Activated T-cell treated with anti-CD3 and anti-CD28 coated beads, Interleukin-2, amount 50 U/mL, for 72 hours (primary cell): ENCODE data around the gene PPARA. TPM values are rescaled to one million over a fixed set of nuclear protein-coding genes. Genes with fewer than 3 reads are reported as not detected.

Source experiments
- ATAC-seq, 2 donors: fragments of 150-1000 bp; cut with Tn5 transposase; replicated peaks in 1 of 2; 2 replicates each; pipeline ENCODE4 v1.10.0; 2021; ENCODE audit warnings: moderate library complexity in 2 of 2, mild to moderate bottlenecking in 1 of 2
- DNase-seq, 2 donors: peaks; one replicate each; pipeline ENCODE4 v3.0.0; 2021 to 2022; ENCODE audit warnings: mixed read lengths in 1 of 2
- H3K27ac Mint-ChIP-seq: one replicate; pipeline ENCODE4 v1.8.0; 2022; ENCODE audit warnings: mild to moderate bottlenecking, moderate library complexity, mixed read lengths
- H3K27me3 Mint-ChIP-seq: one replicate; pipeline ENCODE4 v1.8.0; 2022; ENCODE audit warnings: low read depth, mixed read lengths
- H3K36me3 Mint-ChIP-seq, 2 donors: one replicate each; pipeline ENCODE4 v1.8.0; 2022; ENCODE audit warnings: mixed read lengths in 2 of 2, mild to moderate bottlenecking in 1 of 2; ENCODE audit not compliant: insufficient read depth in 2 of 2
- H3K4me1 Mint-ChIP-seq: one replicate; pipeline ENCODE4 v1.8.0; 2022; ENCODE audit warnings: low read depth, mixed read lengths
- H3K4me3 Mint-ChIP-seq, 2 donors: one replicate each; pipeline ENCODE4 v1.8.0; 2022; ENCODE audit warnings: mild to moderate bottlenecking in 2 of 2, mixed read lengths in 2 of 2, moderate library complexity in 2 of 2
- H3K9me3 Mint-ChIP-seq, 2 donors: one replicate each; pipeline ENCODE4 v1.8.0; 2022; ENCODE audit warnings: mixed read lengths in 2 of 2
- total RNA-seq, 2 donors: library from RNA; stranded (reverse); gene quantifications; one replicate each; pipeline ENCODE4 v1.2.3, GENCODE V29; 2022

Gene PPARA
- total RNA-seq, 2 donors from 2014 or later: 14.8 to 16.6 TPM

DNA sequence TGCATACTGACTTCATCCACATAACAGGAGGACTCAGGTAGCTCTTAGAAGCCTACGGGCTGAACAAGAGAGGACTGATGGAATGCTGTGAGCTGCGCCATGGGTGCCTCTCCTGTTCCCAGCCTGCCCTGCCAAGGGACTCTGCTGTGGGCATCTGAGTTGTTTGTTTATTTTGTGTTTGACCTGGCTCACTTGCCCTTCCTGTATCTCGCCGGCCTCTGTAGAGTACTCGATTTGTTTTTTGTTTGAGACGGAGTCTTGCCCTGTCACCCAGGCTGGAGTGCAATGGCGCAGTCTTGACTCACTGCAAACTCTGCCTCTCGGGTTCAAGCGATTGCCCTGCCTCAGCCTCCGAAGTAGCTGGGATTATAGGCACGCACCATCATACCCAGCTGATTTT, 119.2 kb downstream of the PPARA start:
- H3K27ac Mint-ChIP-seq: no peak overlapping the region
- peaks cover 10 to 11% of the 10 kb centered on the region in 2 donors for H3K36me3 Mint-ChIP-seq
- ATAC-seq (no peak), DNase-seq (no peak)
- peak overlapping the region; percentile 24 to 96 for H3K4me3 Mint-ChIP-seq
- H3K4me1 Mint-ChIP-seq: peaks cover 11% of the 10 kb centered on the region
- H3K27me3 Mint-ChIP-seq: peaks cover 28% of the 10 kb centered on the region
- H3K9me3 Mint-ChIP-seq: peaks cover 1 to 2% of the 10 kb centered on the region in 2 donors

GRCh38 chr22:46272196-46272595, 121.9 kb downstream of the PPARA start:
- Mint-ChIP-seq H3K4me3 (no peak overlapping the region), H3K27ac (no peak overlapping the region)

DNA sequence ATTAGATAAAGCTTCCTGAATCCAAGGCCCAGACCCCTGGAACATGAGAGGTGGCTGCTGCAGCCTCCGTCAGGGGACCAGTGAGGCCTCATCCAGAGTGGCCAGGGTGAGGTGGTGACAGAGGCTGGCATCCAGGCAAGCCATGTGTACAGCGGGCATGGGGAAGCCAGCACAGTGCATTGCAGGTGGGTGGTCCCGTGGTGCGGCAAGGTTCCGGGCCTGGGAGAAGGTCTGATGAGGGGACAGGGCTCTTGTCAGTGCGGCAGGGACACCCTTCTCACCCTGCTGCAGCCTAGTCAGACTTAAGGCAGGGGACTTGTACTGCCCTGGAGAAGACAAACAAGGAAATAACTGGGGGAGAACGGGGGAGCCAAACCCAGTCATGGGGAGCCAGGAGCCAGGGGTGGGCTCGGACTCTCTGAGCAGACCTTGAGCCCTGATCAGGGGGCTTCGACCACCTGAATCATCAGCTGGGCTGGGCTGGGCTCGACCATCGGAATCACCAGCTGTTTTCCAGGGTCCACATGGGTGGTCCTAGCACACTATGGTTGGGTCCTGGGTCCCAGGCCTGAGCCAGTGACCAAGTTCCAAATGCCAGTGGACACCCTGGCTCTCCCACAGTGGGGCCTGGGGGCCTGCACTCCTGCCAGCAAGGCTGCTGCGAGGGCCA, 122.6 kb downstream of the PPARA start:
- no peaks in the 10 kb centered on the region for H3K9me3 Mint-ChIP-seq
- H3K4me1 Mint-ChIP-seq: peaks cover 5% of the 10 kb centered on the region
- H3K36me3 Mint-ChIP-seq: peaks cover 3% of the 10 kb centered on the region in 2 donors
- H3K27me3 Mint-ChIP-seq: no peaks in the 10 kb centered on the region
- H3K4me3 Mint-ChIP-seq: no peak overlapping the region
- DNase-seq (no peak), ATAC-seq (no peak)
- no peak overlapping the region for H3K27ac Mint-ChIP-seq

More at GRCh38 chr22:46272196-46272595, 121.9 kb downstream of the PPARA start:
- Mint-ChIP-seq H3K36me3 (peaks cover 3% of the 10 kb centered on the region in 2 donors), H3K27me3 (peaks cover 5% of the 10 kb centered on the region), H3K9me3 (no peaks in the 10 kb centered on the region), H3K4me1 (peaks cover 8% of the 10 kb centered on the region)
- no peak for DNase-seq
- no peak for ATAC-seq

DNA sequence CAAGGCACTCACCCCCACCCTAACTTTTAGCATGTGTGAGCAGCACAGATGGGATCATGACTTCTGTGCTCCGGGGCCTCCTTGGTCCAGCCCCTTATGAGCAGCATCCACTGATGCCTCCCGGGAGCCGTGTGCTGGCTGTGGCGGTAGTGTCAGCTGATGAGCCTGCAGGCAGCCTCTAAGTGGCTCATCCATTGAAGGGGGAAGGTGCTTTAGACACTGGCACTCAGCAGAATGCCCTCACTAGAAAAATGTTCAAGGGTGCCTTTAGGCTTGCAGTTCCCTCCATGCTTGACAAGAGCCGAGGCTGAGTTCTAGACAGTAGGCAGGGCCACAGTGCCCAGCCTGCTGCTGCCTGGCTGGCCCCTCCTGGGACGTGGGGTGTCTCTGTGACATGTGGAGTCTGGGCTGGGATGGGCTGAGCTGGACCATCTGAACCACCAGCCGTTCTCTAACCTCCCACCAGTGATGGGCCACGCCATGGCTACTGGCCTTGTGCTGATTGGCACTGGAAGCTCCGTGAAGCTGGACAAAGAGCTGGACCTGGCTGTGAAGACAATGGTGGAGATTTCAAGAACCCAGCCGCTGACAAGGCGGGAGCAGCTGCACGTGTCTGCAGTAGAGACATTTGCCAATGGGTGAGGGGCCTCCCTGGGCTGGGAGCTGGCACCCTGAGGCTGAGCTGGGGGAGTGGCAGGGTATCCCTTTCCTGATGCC, 123.3 kb downstream of the PPARA start:
- Mint-ChIP-seq H3K27me3 (no peaks in the 10 kb centered on the region), H3K4me3 (no peak overlapping the region), H3K36me3 (peaks cover 3% of the 10 kb centered on the region in 2 donors), H3K4me1 (no peaks in the 10 kb centered on the region), H3K27ac (no peak overlapping the region), H3K9me3 (no peaks in the 10 kb centered on the region)
- no peak for ATAC-seq
- no peak for DNase-seq

DNA sequence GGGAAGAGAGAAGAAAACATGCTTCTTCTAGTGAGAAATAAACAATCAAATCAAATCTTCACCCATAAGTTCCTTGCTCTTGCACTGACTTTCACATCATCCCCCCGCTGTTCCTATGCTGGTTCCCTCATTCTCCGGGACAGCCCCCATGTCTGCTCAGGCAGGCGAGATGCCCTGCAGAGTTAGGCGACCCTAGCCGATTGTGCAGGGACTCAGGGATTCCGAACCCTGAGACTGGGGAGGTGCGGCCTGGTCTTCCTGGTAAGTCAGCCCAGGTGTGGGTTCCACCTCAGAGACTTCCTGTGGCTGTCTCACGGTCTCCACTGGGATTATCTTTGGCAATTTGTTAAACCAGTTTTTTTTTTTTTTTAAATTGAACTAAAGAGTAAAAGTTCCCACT, 124.1 kb downstream of the PPARA start:
- no peak for DNase-seq
- Mint-ChIP-seq H3K27me3 (no peaks in the 10 kb centered on the region), H3K36me3 (peaks cover 3% of the 10 kb centered on the region in 2 donors), H3K4me1 (no peaks in the 10 kb centered on the region), H3K4me3 (no peak overlapping the region), H3K27ac (no peak overlapping the region), H3K9me3 (no peaks in the 10 kb centered on the region)
- no peak for ATAC-seq

DNA sequence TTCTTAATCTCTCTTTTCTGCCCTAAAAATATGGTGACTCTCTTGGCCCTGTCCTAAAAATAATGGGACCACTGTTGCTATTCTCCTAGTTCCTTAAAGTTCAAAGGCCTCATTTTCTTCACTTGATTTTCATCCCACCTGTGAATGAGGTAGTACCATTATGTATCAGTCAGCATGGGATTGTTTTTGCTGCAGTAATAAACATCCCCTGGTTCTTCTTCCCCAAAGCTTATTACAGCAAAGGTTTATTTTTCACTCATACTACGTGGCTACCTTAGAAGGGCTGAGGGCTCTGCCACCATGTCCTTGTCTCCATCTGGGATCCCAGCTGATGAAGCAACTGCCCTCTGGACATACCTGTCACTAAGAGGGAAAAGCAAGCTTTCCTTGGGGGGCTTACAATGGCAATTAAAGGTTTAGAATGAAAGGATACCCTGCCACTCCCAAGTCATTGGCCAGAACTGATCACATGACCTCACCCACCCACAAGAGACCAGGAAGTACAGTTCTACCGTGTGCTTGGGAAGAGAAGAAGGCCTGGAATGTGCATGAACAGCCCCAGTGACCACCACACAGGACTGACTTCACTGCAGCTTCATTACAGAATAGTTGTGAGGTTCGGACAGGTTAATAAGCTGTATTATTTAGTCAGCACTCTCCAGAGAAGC, 125.3 kb downstream of the PPARA start:
- no peak for ATAC-seq
- DNase-seq: no peak
- Mint-ChIP-seq H3K4me1 (no peaks in the 10 kb centered on the region), H3K36me3 (peaks cover 3% of the 10 kb centered on the region in 2 donors), H3K27ac (no peak overlapping the region), H3K27me3 (no peaks in the 10 kb centered on the region), H3K4me3 (no peak overlapping the region), H3K9me3 (no peaks in the 10 kb centered on the region)

- Mint-ChIP-seq H3K9me3 (no peaks in the 10 kb centered on the region), H3K4me3 (no peak overlapping the region), H3K36me3 (peaks cover 3% of the 10 kb centered on the region in 2 donors), H3K4me1 (no peaks in the 10 kb centered on the region), H3K27me3 (no peaks in the 10 kb centered on the region), H3K27ac (no peak overlapping the region)
- ATAC-seq: no peak
- no peak for DNase-seq
Measured at GRCh38 chr22:46276563-46276962, 126.2 kb downstream of the PPARA start.

DNA sequence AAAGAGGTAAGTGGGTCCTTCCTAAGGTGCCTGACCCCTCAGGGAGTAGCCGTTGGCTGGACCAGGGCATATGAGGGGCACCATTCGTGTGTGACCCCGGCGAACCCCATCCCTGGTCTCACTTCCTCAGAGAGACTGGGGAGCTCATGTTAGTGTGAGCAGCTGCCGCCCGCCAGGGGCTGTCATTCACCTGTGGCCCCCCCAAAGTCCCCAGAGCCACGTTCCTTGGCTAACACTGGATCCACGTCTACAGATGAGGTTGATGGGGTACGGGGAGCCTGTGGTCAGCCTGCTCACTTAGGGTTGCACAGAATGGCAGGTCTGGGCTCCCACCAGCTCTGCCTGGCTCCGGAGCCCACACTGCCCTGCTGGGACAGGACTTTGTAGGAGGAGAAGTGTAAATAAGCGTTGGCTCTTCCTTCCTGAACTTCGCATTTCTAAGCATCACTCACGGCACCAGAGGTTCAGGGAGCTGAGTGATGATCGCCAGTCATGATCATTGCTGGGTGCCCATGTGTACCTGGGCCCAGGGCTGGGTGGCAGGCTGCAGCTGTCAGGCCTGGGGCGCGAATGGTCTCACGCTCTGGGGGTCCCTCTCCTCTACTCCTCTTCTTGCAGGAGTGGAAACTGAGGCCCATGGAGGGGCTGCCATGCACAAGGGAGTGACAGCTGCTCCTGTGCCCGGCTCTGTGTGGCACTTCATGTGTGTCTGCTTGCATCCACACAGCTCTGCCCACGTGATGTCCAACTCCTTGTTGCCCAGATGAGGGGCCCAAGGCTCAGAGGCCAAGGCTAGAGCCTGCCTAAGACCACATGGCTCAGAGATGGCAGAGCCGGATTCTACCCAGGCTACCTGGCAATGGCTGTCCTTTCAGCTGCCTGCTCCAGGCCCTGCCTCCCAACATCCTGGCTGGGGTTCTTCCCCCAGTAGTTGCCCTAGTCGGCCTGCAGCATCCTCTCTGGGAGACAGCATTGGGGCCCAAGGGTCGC, 128.6 kb downstream of the PPARA start:
- no peak for ATAC-seq
- Mint-ChIP-seq H3K4me1 (no peaks in the 10 kb centered on the region), H3K9me3 (no peaks in the 10 kb centered on the region), H3K27me3 (no peaks in the 10 kb centered on the region), H3K4me3 (no peak overlapping the region), H3K27ac (no peak overlapping the region), H3K36me3 (peaks cover 3 to 4% of the 10 kb centered on the region in 2 donors)
- DNase-seq: no peak

DNA sequence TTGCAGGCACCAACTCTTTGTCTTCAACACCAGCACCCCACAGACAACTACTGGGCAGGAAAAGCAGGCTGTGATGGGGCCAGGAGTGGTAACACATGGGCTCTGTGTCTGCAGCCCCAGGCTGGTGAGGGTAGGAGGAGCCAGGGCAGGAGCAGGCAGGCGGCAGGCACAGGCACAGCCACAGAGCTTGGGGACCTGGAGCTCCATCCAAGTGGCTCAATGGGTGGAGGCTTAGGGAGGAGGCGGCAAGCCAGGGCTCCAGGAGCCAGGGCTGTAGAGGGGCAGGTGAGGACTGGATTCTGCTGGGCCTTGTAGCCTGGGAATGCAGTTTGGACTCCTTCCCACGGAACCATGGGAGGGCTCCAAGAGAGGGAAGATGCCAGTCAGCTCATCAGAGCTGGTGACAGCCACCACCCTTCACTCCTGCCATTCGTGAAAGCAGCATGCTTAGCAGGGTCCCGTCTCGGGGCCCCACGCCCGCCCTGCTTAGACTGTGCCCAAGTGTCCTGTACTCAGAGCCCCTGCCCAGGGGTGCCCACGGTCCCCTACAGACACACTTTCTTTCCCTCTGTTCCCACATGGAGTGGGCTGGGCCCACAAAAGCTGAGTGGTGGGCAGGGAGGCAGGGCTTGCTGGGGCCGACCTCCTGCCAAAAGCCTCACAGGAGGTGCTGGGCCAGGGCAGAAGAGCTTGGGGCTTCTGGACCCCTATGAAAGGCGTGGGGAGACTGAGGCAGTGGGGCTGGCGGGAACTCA, 129.9 kb downstream of the PPARA start:
- Mint-ChIP-seq H3K4me3 (no peak overlapping the region), H3K27ac (no peak overlapping the region), H3K36me3 (peaks cover 3 to 5% of the 10 kb centered on the region in 2 donors), H3K4me1 (no peaks in the 10 kb centered on the region), H3K9me3 (no peaks in the 10 kb centered on the region), H3K27me3 (no peaks in the 10 kb centered on the region)
- no peak for DNase-seq
- no peak for ATAC-seq

GRCh38 chr22:46280999-46281623, 130.8 kb downstream of the PPARA start:
- DNase-seq (no peak), ATAC-seq (peak in 1 of 2 donors; percentile 54)
- peaks cover 0 to 2% of the 10 kb centered on the region in 2 donors for H3K36me3 Mint-ChIP-seq
- H3K4me3 Mint-ChIP-seq: no peak overlapping the region
- H3K27ac Mint-ChIP-seq: no peak overlapping the region
- H3K27me3 Mint-ChIP-seq: no peaks in the 10 kb centered on the region
- H3K9me3 Mint-ChIP-seq: no peaks in the 10 kb centered on the region
- no peaks in the 10 kb centered on the region for H3K4me1 Mint-ChIP-seq

DNA sequence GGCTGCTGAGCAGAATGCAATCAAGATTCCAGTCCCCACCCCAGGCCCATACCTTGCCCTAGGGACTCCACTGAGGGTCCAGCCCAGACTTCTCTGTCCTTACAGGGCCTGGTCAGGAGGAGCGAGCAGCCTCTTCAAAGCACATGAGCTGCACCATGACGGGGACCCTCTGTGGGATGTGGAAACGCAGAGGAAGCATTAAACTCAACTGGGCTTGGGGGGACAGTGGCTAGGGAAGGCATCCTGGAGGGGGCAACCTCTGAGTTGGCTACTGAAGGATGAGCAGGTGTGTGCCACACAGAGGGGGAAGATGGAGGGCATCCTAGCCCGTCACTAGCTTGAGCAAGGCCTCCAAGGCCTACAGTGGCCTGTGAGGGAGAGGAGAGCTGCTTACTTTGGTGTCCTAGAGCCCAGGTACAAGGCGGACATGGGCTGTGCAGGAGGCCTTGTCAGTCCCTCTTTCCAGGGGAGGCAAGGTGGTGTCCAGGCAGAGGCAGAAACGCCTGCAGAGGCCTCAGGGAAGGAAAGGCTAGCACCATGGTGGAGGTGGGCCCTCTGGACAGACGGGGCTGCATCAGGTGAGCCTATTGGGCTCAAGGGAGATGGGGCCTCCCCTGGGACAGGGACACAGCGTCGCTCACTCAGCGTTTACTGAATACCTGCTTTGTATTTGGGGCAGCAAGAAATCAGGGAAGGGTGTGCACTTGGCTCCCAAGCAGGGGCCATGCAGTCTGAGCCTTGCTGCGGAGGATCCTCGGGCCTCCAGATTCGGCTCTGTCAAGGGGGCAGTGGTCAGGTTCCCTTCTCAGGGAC, 131.7 kb downstream of the PPARA start:
- H3K27ac Mint-ChIP-seq: peak overlapping the region; percentile 55

More for the DNA sequence above, 131.7 kb downstream of the PPARA start:
- Mint-ChIP-seq H3K4me1 (no peaks in the 10 kb centered on the region), H3K27me3 (no peaks in the 10 kb centered on the region), H3K4me3 (no peak overlapping the region), H3K9me3 (no peaks in the 10 kb centered on the region), H3K36me3 (peaks cover 0 to 2% of the 10 kb centered on the region in 2 donors)
- DNase-seq (no peak), ATAC-seq (no peak)
